K562 (cell line): Measurements from ENCODE around the gene CYTH4. TPM values are rescaled to one million over a fixed set of nuclear protein-coding genes. Genes with fewer than 3 reads are reported as not detected.
A peak's percentile ranks its signal among the peaks of the same experiment; 100 is the strongest.

Experiments
- ADNP ChIP-seq: fragments of 200-800 bp; sonication (Bioruptor generic); IDR thresholded peaks from 2 replicates; pipeline ENCODE4 v1.6.1; 2016; ENCODE audit warnings: missing genetic modification characterization, missing compliant biosample characterization
- CBX8 ChIP-seq: fragments of 200-600 bp; sonication (generic); IDR thresholded peaks from 2 replicates; pipeline ENCODE4 v1.6.1; 2012; ENCODE audit warnings: borderline replicate concordance, mixed run types, low read depth, mild to moderate bottlenecking, moderate library complexity, mixed read lengths, low read length, control low read depth, inconsistent platforms; ENCODE audit not compliant: poor library complexity, severe bottlenecking; ENCODE audit errors: extremely low read depth
- CREM ChIP-seq: IDR thresholded peaks from 2 replicates; pipeline ENCODE4 v1.6.1; 2014; ENCODE audit warnings: antibody characterized with exemption, low read depth
- E4F1 ChIP-seq: fragments of 250-450 bp; sonication (Bioruptor Pico); IDR thresholded peaks from 2 replicates; pipeline ENCODE4 v1.5.0; 2021; ENCODE audit warnings: mild to moderate bottlenecking, borderline replicate concordance
- ELF1 ChIP-seq: fragments of 200-800 bp; sonication (Bioruptor generic); IDR thresholded peaks from 2 replicates; pipeline ENCODE4 v1.6.1; 2016; ENCODE audit warnings: missing genetic modification characterization, missing compliant biosample characterization
- ESRRA ChIP-seq: fragments of 450-650 bp; IDR thresholded peaks from 2 replicates; pipeline ENCODE4 v1.6.1; 2014; ENCODE audit warnings: low read depth, mild to moderate bottlenecking, moderate library complexity, borderline replicate concordance
- GTF2E2 ChIP-seq: fragments of 200-800 bp; sonication (Bioruptor generic); IDR thresholded peaks from 2 replicates; pipeline ENCODE4 v1.6.1; 2016; ENCODE audit warnings: missing genetic modification characterization, missing compliant biosample characterization
- HNRNPL ChIP-seq: fragments of 200-400 bp; formaldehyde crosslinking; IDR thresholded peaks from 2 replicates; pipeline ENCODE4 v1.6.1; 2017; ENCODE audit warnings: low read depth, mild to moderate bottlenecking, low read length
- ILK ChIP-seq: fragments of 450-650 bp; IDR thresholded peaks from 2 replicates; pipeline ENCODE4 v1.6.1; 2016; ENCODE audit warnings: missing genetic modification characterization, low read depth, mild to moderate bottlenecking, missing compliant biosample characterization, moderate library complexity, borderline replicate concordance
- JUN ChIP-seq, 2 experiments: sonication (generic) in 1 of 2; formaldehyde crosslinking in 1 of 2; IDR thresholded peaks; 2 replicates each; pipeline versions ENCODE4 v1.6.1 to v1.8.0; 2012 to 2022; ENCODE audit warnings: borderline replicate concordance in 2 of 2, mild to moderate bottlenecking in 2 of 2, improper control_type of control experiment in 1 of 2, low read depth in 1 of 2, low read length in 1 of 2, missing genetic modification reagents in 1 of 2
- KDM1A ChIP-seq, 2 experiments: fragments of 450-650 bp; IDR thresholded peaks; 2 replicates each; pipeline ENCODE4 v1.6.1; 2016; ENCODE audit warnings: mild to moderate bottlenecking in 2 of 2
- MEIS2 ChIP-seq: fragments of 450-650 bp; IDR thresholded peaks from 2 replicates; pipeline ENCODE4 v1.6.1; 2014; ENCODE audit warnings: mild to moderate bottlenecking; ENCODE audit not compliant: partially characterized antibody
- NCOA4 ChIP-seq: fragments of 450-650 bp; IDR thresholded peaks from 2 replicates; pipeline ENCODE4 v1.6.1; 2018; ENCODE audit warnings: mild to moderate bottlenecking; ENCODE audit not compliant: partially characterized antibody
- SNIP1 ChIP-seq: fragments of 450-650 bp; IDR thresholded peaks from 2 replicates; pipeline ENCODE4 v1.7.1; 2017; ENCODE audit warnings: low read depth, mild to moderate bottlenecking
- TGIF2 ChIP-seq: sonication (generic); formaldehyde crosslinking; IDR thresholded peaks from 2 replicates; pipeline ENCODE4 v1.8.1; 2022; ENCODE audit warnings: mild to moderate bottlenecking, missing genetic modification reagents, moderate library complexity
- TRIM28 ChIP-seq: fragments of 450-650 bp; IDR thresholded peaks from 2 replicates; pipeline ENCODE4 v1.6.1; 2017
- TSHZ1 ChIP-seq: fragments of 250-450 bp; sonication (Bioruptor Pico); IDR thresholded peaks from 2 replicates; pipeline ENCODE4 v1.4.0; 2020; ENCODE audit warnings: mild to moderate bottlenecking, moderate library complexity
- U2AF1 ChIP-seq: fragments of 200-400 bp; formaldehyde crosslinking; optimal IDR thresholded peaks from 2 replicates; pipeline ENCODE3; 2017; ENCODE audit warnings: mild to moderate bottlenecking, low read depth, low read length, moderate library complexity
- ZKSCAN8 ChIP-seq: fragments of 200-800 bp; sonication (Bioruptor generic); IDR thresholded peaks from 2 replicates; pipeline ENCODE4 v1.6.1; 2016; ENCODE audit warnings: missing genetic modification characterization, missing compliant biosample characterization
- ZNF324 ChIP-seq: fragments of 250-450 bp; sonication (Bioruptor Pico); IDR thresholded peaks from 2 replicates; pipeline ENCODE4 v1.4.0; 2020; ENCODE audit warnings: mild to moderate bottlenecking
- ZSCAN29 ChIP-seq: fragments of 450-650 bp; IDR thresholded peaks from 2 replicates; pipeline ENCODE4 v1.6.1; 2017
- polyA plus RNA-seq, 8 experiments: library from polyadenylated mRNA; depleted of rRNA in 4 of 8; stranded (reverse) in 5 of 8; unstranded in 3 of 8; fragments of >200 nt; fragmentation: Nextera tagmentation in 2 of 8; fragmentation: Illumina TruSeq in 1 of 8; extraction: Ambion mirVana in 2 of 8; extraction: Trizol in 1 of 8; gene quantifications; 2 replicates each; pipeline versions ENCODE4 v1.2.1 to v1.2.3, GENCODE V29; 2011 to 2014; ENCODE audit warnings: inconsistent platforms in 1 of 8, missing spikeins in 1 of 8
- total RNA-seq, 7 experiments: library from RNA; depleted of rRNA in 6 of 7; stranded (reverse); fragments of >200 nt in 6 of 7; fragmentation: Illumina TruSeq in 2 of 7; extraction: Trizol in 2 of 7; gene quantifications; 2 replicates each; pipeline versions ENCODE4 v1.2.1 to v1.2.3, GENCODE V29; 2011 to 2021; ENCODE audit warnings: low replicate concordance in 1 of 7

CYTH4 gene
- total and polyA plus RNA-seq, 9 of the 15 experiments (the other 6 are each of a cell fraction or from before 2014, with no cell fraction given): 0.03 to 2.0 (median 0.61) TPM; not detected in 1

GRCh38 chr22:37305887-37306286 lies 23.6 kb downstream of the CYTH4 start (continued):
- TF ChIP-seq ILK (no peak), E4F1 (CRISPR knock-in tag) (no peak), TGIF2 (CRISPR knock-in tag) (no peak), CREM (no peak), HNRNPL (no peak), MEIS2 (no peak), TSHZ1 (CRISPR knock-in tag) (no peak), ZNF324 (peak; percentile 81), U2AF1 (no peak), NCOA4 (no peak), TRIM28 (no peak), GTF2E2 (tag) (no peak), ESRRA (peak; percentile 92), ZKSCAN8 (no peak), KDM1A (IDR thresholded peaks at IDR 0.05) (peak in 1 of 2 experiments; percentile 38; a peak in 1 of 4 replicates), ADNP (tag) (peak; percentile 57; the same call in 1 of the 2 replicates), ELF1 (tag) (no peak), CBX8 (no peak), JUN (IDR thresholded peaks at IDR 0.05; ENCODE audit: borderline replicate concordance, low read depth, low read length) (no peak), JUN (CRISPR knock-in tag; IDR thresholded peaks at IDR 0.05; ENCODE audit: borderline replicate concordance) (no peak), ZSCAN29 (no peak), SNIP1 (no peak)
